ENCODE measurements around the gene CPNE8.

- no peak for TF ChIP-seq POLR2A (IDR thresholded peaks at IDR 0.05)
- TF ChIP-seq CTCF (IDR thresholded peaks at IDR 0.05) = no peak
Observed at GRCh38 chr12:38759621-38760020, 145.8 kb downstream of the CPNE8 start.
